Transverse colon (tissue), 3 donors: Measurements from ENCODE around the gene MTCH1.

ENCODE experiments used
- CTCF ChIP-seq, 5 experiments: fragments of 200-600 bp in 3 of 5; fragments of 450-650 bp in 2 of 5; sonication (generic) in 3 of 5; IDR thresholded peaks; 1 replicate in 2 of 5; 2 replicates in 3 of 5; pipeline ENCODE4 v1.5.1; 2016 to 2017; ENCODE audit warnings: antibody characterized with exemption in 5 of 5, inconsistent platforms in 3 of 5, mild to moderate bottlenecking in 2 of 5, moderate library complexity in 1 of 5
- EP300 ChIP-seq: sonication (generic); formaldehyde crosslinking; IDR thresholded peaks from one replicate; pipeline ENCODE4 v1.6.1; 2017; ENCODE audit warnings: antibody characterized with exemption, low read depth
- POLR2A ChIP-seq: fragments of 450-650 bp; IDR thresholded peaks from one replicate; pipeline ENCODE4 v1.6.1; 2016; ENCODE audit warnings: antibody characterized with exemption, mild to moderate bottlenecking, moderate library complexity

DNA sequence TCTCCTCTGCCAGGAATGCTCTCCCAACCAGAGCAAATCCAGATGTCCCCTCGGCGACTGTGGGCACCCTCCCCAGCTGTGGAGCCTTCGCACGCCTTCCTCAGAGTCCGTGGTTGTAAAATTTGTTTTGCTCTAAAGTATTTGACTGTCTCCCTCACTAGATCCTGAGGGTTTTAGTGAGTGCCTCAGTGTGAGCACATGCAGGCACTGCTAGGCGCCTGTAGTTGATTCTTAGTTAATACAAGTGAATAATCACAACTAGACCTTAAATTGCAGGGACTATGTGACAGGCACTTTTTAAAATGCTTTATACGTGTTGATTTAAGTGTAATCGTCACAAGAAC, 680 bp upstream of the MTCH1 start:
- TF ChIP-seq CTCF (IDR thresholded peaks at IDR 0.05) (no peak), POLR2A (no peak), EP300 (no peak)
